GM12878 (cell line): ENCODE data around the gene CRYGC.

Source experiments
- E2F4 ChIP-seq: IDR thresholded peaks from 2 replicates; pipeline ENCODE4 v1.6.1; 2012; ENCODE audit warnings: low read depth, low read length, improper control_type of control experiment
- JUND ChIP-seq: IDR thresholded peaks from 2 replicates; pipeline ENCODE4 v1.6.1; 2012; ENCODE audit warnings: low read depth, mild to moderate bottlenecking, low read length, improper control_type of control experiment, moderate library complexity
- KDM1A ChIP-seq: fragments of 200-600 bp; sonication (generic); IDR thresholded peaks from 2 replicates; pipeline ENCODE4 v1.6.1; 2016; ENCODE audit warnings: borderline replicate concordance
- MTA3 ChIP-seq: IDR thresholded peaks from 2 replicates; pipeline ENCODE4 v1.6.1; 2012; ENCODE audit warnings: low read length, inconsistent platforms, borderline replicate concordance
- NRF1 ChIP-seq: conservative IDR thresholded peaks from 2 replicates; pipeline ENCODE4 v1.6.1; 2011; ENCODE audit warnings: mild to moderate bottlenecking, low read depth, low read length, improper control_type of control experiment
- POLR2AphosphoS5 ChIP-seq: IDR thresholded peaks from 2 replicates; pipeline ENCODE4 v1.6.1; 2011; ENCODE audit warnings: mild to moderate bottlenecking, low read length, inconsistent platforms
- RELB ChIP-seq: fragments of 450-650 bp; IDR thresholded peaks from 2 replicates; pipeline ENCODE4 v1.6.1; 2017; ENCODE audit warnings: low read depth, mild to moderate bottlenecking, moderate library complexity
- REST ChIP-seq: IDR thresholded peaks from 2 replicates; pipeline ENCODE4 v1.6.1; 2012; ENCODE audit warnings: mild to moderate bottlenecking, low read depth, low read length
- RFX5 ChIP-seq: IDR thresholded peaks from 2 replicates; pipeline ENCODE4 v1.6.1; 2011; ENCODE audit warnings: low read depth, low read length, improper control_type of control experiment
- SPI1 ChIP-seq: IDR thresholded peaks from 2 replicates; pipeline ENCODE4 v1.6.1; 2011; ENCODE audit warnings: low read depth, mild to moderate bottlenecking, low read length, moderate library complexity, borderline replicate concordance; ENCODE audit not compliant: insufficient read depth
- USF2 ChIP-seq: IDR thresholded peaks from 2 replicates; pipeline ENCODE4 v1.6.1; 2011; ENCODE audit warnings: low read depth, low read length, improper control_type of control experiment, borderline replicate concordance
- TF ChIP-seq, protein P1 (sequence below): IDR thresholded peaks from 2 replicates; pipeline ENCODE4 v1.6.1; 2012; ENCODE audit warnings: low read depth, low read length, improper control_type of control experiment
- TF ChIP-seq, protein P2 (sequence below), 3 experiments: IDR thresholded peaks in 2 of 3; conservative IDR thresholded peaks in 1 of 3; 2 replicates each; pipeline ENCODE4 v1.5.1; 2011; ENCODE audit warnings: low read depth in 3 of 3, low read length in 3 of 3, mild to moderate bottlenecking in 3 of 3, control low read depth in 2 of 3, moderate library complexity in 2 of 3, inconsistent platforms in 1 of 3, mixed read lengths in 1 of 3; ENCODE audit not compliant: control insufficient read depth in 2 of 3, insufficient read depth in 1 of 3; ENCODE audit errors: extremely low read depth in 1 of 3
- TF ChIP-seq, protein P3 (sequence below): IDR thresholded peaks from 2 replicates; pipeline ENCODE4 v1.6.1; 2011; ENCODE audit warnings: mild to moderate bottlenecking, low read depth, low read length, moderate library complexity; ENCODE audit not compliant: insufficient replicate concordance

GRCh38 chr2:208150956-208151355 is 21.3 kb upstream of the CRYGC start:
- TF ChIP-seq USF2 (no peak), RELB (no peak), POLR2AphosphoS5 (no peak), RFX5 (no peak), NRF1 (no peak), E2F4 (no peak), JUND (no peak), KDM1A (no peak), REST (no peak), SPI1 (no peak), MTA3 (no peak)
- TF ChIP-seq, protein P1, sequence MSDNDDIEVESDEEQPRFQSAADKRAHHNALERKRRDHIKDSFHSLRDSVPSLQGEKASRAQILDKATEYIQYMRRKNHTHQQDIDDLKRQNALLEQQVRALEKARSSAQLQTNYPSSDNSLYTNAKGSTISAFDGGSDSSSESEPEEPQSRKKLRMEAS, result no peak
- TF ChIP-seq, protein P2, sequence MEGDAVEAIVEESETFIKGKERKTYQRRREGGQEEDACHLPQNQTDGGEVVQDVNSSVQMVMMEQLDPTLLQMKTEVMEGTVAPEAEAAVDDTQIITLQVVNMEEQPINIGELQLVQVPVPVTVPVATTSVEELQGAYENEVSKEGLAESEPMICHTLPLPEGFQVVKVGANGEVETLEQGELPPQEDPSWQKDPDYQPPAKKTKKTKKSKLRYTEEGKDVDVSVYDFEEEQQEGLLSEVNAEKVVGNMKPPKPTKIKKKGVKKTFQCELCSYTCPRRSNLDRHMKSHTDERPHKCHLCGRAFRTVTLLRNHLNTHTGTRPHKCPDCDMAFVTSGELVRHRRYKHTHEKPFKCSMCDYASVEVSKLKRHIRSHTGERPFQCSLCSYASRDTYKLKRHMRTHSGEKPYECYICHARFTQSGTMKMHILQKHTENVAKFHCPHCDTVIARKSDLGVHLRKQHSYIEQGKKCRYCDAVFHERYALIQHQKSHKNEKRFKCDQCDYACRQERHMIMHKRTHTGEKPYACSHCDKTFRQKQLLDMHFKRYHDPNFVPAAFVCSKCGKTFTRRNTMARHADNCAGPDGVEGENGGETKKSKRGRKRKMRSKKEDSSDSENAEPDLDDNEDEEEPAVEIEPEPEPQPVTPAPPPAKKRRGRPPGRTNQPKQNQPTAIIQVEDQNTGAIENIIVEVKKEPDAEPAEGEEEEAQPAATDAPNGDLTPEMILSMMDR (IDR thresholded peaks at IDR 0.05 in 2 of 3, conservative IDR thresholded peaks at IDR 0.05 in 1 of 3; ENCODE audit: control insufficient read depth in 2 of 3, extremely low read depth in 1 of 3, insufficient read depth in 1 of 3, low read depth in 3 of 3, low read length in 3 of 3), result no peak
- TF ChIP-seq, protein P3, sequence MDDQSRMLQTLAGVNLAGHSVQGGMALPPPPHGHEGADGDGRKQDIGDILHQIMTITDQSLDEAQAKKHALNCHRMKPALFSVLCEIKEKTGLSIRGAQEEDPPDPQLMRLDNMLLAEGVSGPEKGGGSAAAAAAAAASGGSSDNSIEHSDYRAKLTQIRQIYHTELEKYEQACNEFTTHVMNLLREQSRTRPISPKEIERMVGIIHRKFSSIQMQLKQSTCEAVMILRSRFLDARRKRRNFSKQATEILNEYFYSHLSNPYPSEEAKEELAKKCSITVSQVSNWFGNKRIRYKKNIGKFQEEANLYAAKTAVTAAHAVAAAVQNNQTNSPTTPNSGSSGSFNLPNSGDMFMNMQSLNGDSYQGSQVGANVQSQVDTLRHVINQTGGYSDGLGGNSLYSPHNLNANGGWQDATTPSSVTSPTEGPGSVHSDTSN, result no peak
